Stimulated activated CD8-positive, alpha-beta memory T cell treated with anti-CD3 and anti-CD28 coated beads, Interleukin-15, amount 100 ng/mL, for 48 hours (primary cell): ENCODE results near the gene FAM78A.

Source experiments
- DNase-seq, 2 donors: peaks; one replicate each; pipeline ENCODE4 v3.0.0-alpha.2; 2020; ENCODE audit warnings: low read depth in 2 of 2

FAM78A gene

GRCh38 chr9:131276094-131276888 is at the start of gene FAM78A:
FAM78A (minus strand) TSS chr9:131276510; CDS start chr9:131276179, 331 bp downstream.
- no peak for DNase-seq

GRCh38 chr9:131324736-131325679 is 48.7 kb upstream of the FAM78A start:
- no peak for DNase-seq

GRCh38 chr9:131323629-131324028 is 47.3 kb upstream of the FAM78A start:
- DNase-seq: no peak

- DNase-seq: no peak
These were observed 43.8 kb upstream of the FAM78A start for GRCh38 chr9:131320031-131320685.

DNA sequence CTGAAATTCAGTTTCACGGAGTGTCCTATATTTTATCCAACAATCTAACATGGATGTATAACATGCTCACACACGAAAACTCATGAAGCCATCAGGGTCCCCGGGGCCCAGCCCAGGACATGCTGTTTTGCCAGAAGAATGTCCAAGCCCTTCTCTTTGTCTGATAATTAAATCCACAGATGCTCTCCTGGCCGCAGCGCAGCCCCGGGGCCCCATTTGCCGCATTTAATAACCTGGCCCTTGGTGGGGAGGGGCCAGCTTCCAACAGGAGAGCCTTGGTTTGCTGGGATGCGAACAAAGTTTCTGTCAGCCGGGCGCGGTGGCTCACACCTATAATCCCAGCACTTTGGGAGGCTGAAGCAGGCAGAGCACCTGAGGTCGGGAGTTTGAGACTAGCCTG is 43.2 kb upstream of the FAM78A start:
- DNase-seq: no peak

DNA sequence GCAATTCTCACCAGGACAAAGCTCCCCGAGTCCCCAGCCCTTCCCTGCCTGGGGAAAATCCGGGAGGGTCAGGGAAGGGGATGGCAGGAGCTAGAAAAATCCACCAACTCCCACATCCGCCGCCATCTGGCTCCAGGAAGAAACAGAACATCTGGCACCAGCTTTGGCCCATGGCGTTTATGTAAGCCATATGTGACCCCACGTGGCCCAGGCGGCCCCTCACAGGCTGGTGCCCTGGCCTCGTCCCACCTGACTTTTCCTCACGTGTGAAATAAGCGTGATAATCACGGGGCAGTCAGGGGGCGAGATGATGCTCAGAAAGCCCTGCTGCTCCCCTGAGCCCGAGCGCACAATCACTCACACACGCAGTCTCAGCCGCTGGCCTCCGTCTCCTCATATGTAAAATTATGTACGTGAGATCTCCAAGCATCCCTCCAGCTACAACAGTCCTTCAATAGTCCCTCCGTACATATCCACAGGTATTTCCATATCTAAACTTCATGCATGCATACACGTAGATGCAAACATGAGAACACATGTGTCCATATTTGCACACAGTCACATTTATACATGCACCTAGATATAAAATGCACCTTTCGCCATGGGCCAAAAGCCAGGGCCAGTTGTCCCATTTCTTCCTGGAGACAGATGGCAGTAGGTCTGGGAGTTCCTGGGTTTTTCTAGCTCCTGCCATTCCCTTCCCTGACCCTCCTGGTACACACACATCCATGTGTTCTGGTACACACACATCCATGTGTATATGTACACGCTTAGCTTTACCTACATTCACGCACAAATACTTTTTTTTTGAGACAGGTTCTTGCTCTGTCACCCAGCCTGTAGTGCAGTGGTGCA is 42.1 kb upstream of the FAM78A start:
- DNase-seq: no peak

GRCh38 chr9:131312822-131313770 is 36.8 kb upstream of the FAM78A start:
- no peak for DNase-seq

- no peak for DNase-seq
These were observed 35.9 kb upstream of the FAM78A start for GRCh38 chr9:131312246-131312645.

DNA sequence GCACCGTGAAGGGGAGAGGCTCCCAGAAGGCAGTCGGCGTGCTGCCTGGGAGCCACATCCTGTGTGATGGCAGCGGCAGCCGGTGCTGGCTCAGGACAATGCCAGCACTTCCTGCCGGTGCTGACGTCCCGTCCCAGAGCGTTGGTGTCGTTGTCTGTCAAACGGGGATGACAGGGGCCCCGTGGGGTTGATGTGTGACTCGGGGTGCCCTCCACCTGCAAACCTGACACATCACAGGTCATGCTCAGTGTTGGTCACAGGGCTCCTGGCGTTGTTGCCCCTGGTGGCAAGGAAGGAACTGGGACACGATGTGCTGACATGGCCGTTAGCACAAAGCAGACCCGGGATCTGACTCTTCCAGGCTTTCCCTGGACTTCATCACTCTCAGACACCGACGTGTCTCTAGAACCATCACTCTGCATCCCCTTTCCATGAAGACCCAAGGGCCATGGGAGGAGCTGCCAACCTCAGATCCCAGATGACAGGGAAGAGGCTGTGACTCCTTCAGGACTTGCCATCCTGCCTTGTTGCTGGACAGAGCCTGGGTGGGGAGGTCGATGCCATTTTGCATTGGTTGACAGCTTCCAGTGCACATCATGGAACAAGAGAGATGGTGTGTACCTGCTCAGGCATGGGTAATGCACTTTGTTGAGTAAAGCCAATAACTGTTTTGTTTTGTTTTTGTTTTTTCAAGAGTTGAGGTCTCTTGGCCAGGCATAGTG is 34.7 kb upstream of the FAM78A start:
- peak; percentile 35 to 52 for DNase-seq

GRCh38 chr9:131309530-131310276 is 33.4 kb upstream of the FAM78A start:
- no peak for DNase-seq

GRCh38 chr9:131308906-131309529 is 32.7 kb upstream of the FAM78A start:
- no peak for DNase-seq

DNA sequence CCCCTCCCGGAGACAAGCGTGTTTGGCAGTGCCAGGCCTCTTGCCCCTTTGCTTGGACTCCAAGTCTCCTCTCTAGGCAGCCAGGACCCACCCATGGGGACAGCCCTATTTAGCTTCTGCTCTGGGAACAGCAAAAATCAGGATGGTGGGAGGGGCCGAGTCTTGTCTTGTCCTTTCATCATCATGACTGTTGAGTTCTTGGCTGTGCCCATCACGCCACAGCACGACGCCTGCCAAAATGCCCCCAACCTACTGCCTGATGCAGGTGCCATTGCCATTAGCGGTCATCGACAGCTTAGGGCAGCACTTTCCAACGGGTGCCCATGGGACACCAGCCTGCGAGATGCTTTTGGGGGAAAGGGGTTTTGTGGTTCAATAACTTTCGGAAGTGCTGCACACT is 32.1 kb upstream of the FAM78A start:
- no peak for DNase-seq

- no peak for DNase-seq
These were observed 31.7 kb upstream of the FAM78A start for GRCh38 chr9:131307974-131308373.

DNA sequence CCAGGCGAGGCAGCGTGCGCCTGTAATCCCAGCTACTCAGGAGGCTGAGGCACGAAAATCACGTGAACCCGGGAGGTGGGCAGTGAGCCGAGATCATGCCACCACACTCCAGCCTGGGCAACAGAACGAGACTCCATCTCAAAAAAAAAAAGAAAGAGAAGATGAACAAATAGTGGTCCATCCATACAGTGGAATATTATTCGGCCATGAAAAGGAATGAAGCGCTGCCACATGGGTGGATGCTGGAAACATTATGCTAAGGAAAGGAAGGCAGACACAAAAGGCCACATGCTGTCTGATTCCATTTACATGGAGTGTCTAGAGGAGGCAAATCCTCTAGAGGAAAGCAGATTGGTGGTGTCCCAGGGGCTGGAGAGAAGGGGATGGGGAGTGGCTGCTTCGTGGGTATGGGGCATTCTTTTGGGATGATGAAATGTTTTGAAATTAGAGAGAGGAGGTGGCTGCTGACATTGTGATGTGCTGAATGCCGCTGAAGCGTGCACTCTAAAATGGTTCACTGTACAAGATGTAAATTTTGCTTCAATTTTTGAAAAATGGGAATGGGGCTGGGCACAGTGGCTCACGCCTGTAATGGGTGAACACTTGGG is 30.2 kb upstream of the FAM78A start:
- no peak for DNase-seq

- no peak for DNase-seq
These were observed 28.5 kb upstream of the FAM78A start for GRCh38 chr9:131304676-131305355.

- no peak for DNase-seq
These were observed 27.3 kb upstream of the FAM78A start for GRCh38 chr9:131303381-131304321.
